ENCODE data around the gene WNK3.

GRCh38 chrX:54213603-54214002 is 144.2 kb downstream of the WNK3 start:
- TF ChIP-seq CTCF (IDR thresholded peaks at IDR 0.05; ENCODE audit: insufficient read depth, low read length), result no peak
- TF ChIP-seq, protein P1, sequence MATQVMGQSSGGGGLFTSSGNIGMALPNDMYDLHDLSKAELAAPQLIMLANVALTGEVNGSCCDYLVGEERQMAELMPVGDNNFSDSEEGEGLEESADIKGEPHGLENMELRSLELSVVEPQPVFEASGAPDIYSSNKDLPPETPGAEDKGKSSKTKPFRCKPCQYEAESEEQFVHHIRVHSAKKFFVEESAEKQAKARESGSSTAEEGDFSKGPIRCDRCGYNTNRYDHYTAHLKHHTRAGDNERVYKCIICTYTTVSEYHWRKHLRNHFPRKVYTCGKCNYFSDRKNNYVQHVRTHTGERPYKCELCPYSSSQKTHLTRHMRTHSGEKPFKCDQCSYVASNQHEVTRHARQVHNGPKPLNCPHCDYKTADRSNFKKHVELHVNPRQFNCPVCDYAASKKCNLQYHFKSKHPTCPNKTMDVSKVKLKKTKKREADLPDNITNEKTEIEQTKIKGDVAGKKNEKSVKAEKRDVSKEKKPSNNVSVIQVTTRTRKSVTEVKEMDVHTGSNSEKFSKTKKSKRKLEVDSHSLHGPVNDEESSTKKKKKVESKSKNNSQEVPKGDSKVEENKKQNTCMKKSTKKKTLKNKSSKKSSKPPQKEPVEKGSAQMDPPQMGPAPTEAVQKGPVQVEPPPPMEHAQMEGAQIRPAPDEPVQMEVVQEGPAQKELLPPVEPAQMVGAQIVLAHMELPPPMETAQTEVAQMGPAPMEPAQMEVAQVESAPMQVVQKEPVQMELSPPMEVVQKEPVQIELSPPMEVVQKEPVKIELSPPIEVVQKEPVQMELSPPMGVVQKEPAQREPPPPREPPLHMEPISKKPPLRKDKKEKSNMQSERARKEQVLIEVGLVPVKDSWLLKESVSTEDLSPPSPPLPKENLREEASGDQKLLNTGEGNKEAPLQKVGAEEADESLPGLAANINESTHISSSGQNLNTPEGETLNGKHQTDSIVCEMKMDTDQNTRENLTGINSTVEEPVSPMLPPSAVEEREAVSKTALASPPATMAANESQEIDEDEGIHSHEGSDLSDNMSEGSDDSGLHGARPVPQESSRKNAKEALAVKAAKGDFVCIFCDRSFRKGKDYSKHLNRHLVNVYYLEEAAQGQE (IDR thresholded peaks at IDR 0.05; ENCODE audit: insufficient replicate concordance, low read depth), result no peak
